HG03571 (cell line): ENCODE measurements around the gene CDV3.
"Not testable (repeated sequence)": the region's sequence is repeated elsewhere in the genome, so short reads cannot be mapped to it uniquely, and the experiment has no call there.

Experiments used
- ATAC-seq: cut with Tn5 transposase; IDR thresholded peaks from one replicate; pipeline ENCODE4 v1.9.1; 2021; ENCODE audit not compliant: unreplicated experiment

CDV3 gene

GRCh38 chr3:133573629-133574194, at the start of gene CDV3:
TSS of gene CDV3 (plus strand) at chr3:133573686. CDS start at chr3:133574045, 359 bp downstream.
- peak; percentile 20 for ATAC-seq

GRCh38 chr3:133523758-133524157, 49.7 kb upstream of the CDV3 start:
- not testable (repeated sequence) for ATAC-seq

- ATAC-seq = no peak
Observed at GRCh38 chr3:133525435-133525834, 48.1 kb upstream of the CDV3 start.

GRCh38 chr3:133527081-133527715, 46.3 kb upstream of the CDV3 start:
- ATAC-seq = no peak

GRCh38 chr3:133529809-133530208, 43.7 kb upstream of the CDV3 start:
- no peak for ATAC-seq

GRCh38 chr3:133531981-133532380, 41.5 kb upstream of the CDV3 start:
- no peak for ATAC-seq

GRCh38 chr3:133532951-133533350, 40.5 kb upstream of the CDV3 start:
- no peak for ATAC-seq

GRCh38 chr3:133535971-133536881, 37.3 kb upstream of the CDV3 start:
- no peak for ATAC-seq

GRCh38 chr3:133537131-133537530, 36.4 kb upstream of the CDV3 start:
- not testable (repeated sequence) for ATAC-seq

- no peak for ATAC-seq
Observed at GRCh38 chr3:133538154-133538553, 35.3 kb upstream of the CDV3 start.

- ATAC-seq = peak; percentile 73
Observed at GRCh38 chr3:133540896-133541674, 32.4 kb upstream of the CDV3 start.

- ATAC-seq = no peak
Observed at GRCh38 chr3:133542871-133543270, 30.6 kb upstream of the CDV3 start.

- ATAC-seq = not testable (repeated sequence)
Observed at GRCh38 chr3:133544983-133545382, 28.5 kb upstream of the CDV3 start.

GRCh38 chr3:133547432-133548041, 25.9 kb upstream of the CDV3 start:
- no peak for ATAC-seq

- no peak for ATAC-seq
Observed at GRCh38 chr3:133548090-133548489, 25.4 kb upstream of the CDV3 start.

- ATAC-seq = no peak
Observed at GRCh38 chr3:133549565-133549964, 23.9 kb upstream of the CDV3 start.

- not testable (repeated sequence) for ATAC-seq
Observed at GRCh38 chr3:133551589-133551988, 21.9 kb upstream of the CDV3 start.

- ATAC-seq = no peak
Observed at GRCh38 chr3:133561679-133562078, 11.8 kb upstream of the CDV3 start.

- no peak for ATAC-seq
Observed at GRCh38 chr3:133562376-133562775, 11.1 kb upstream of the CDV3 start.

GRCh38 chr3:133563186-133563591, 10.3 kb upstream of the CDV3 start:
- no peak for ATAC-seq

- ATAC-seq = no peak
Observed at GRCh38 chr3:133563816-133564215, 9.7 kb upstream of the CDV3 start.
